ENCODE data around the gene IGSF9B.

Gene IGSF9B

GRCh38 chr11:133943950-133944698 lies 12.6 kb downstream of the IGSF9B start:
- no peaks in the 10 kb centered on the region for H3K27me3 ChIP-seq (ENCODE audit: low read length)
- H3K9ac ChIP-seq (ENCODE audit: low read length), result no peak overlapping the region
- H4K20me1 ChIP-seq (ENCODE audit: low read depth, low read length), result no peaks in the 10 kb centered on the region
- H3K4me2 ChIP-seq (ENCODE audit: low read depth, low read length, poor library complexity, severe bottlenecking), result no peak overlapping the region
- H3K79me2 ChIP-seq (ENCODE audit: insufficient read depth, low read length), result no peaks in the 10 kb centered on the region
- no peaks in the 10 kb centered on the region for H3K36me3 ChIP-seq (ENCODE audit: low read length)
- H3K9me2 ChIP-seq (replicated peaks; ENCODE audit: insufficient read depth, low read length), result no peaks in the 10 kb centered on the region
- H3K27ac ChIP-seq (ENCODE audit: low read depth, low read length), result no peak overlapping the region
- no peak overlapping the region for H2AFZ ChIP-seq (ENCODE audit: low read depth, low read length, severe bottlenecking)
- no peaks in the 10 kb centered on the region for H3K9me3 ChIP-seq (ENCODE audit: insufficient read depth, low read length)
- no peaks in the 10 kb centered on the region for H3F3A ChIP-seq (ENCODE audit: insufficient read depth)
- no peak for TF ChIP-seq EZH2phosphoT487 (conservative IDR thresholded peaks at IDR 0.05; ENCODE audit: low read length)
- TF ChIP-seq, protein P1, sequence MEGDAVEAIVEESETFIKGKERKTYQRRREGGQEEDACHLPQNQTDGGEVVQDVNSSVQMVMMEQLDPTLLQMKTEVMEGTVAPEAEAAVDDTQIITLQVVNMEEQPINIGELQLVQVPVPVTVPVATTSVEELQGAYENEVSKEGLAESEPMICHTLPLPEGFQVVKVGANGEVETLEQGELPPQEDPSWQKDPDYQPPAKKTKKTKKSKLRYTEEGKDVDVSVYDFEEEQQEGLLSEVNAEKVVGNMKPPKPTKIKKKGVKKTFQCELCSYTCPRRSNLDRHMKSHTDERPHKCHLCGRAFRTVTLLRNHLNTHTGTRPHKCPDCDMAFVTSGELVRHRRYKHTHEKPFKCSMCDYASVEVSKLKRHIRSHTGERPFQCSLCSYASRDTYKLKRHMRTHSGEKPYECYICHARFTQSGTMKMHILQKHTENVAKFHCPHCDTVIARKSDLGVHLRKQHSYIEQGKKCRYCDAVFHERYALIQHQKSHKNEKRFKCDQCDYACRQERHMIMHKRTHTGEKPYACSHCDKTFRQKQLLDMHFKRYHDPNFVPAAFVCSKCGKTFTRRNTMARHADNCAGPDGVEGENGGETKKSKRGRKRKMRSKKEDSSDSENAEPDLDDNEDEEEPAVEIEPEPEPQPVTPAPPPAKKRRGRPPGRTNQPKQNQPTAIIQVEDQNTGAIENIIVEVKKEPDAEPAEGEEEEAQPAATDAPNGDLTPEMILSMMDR (IDR thresholded peaks at IDR 0.05; ENCODE audit: insufficient read depth, low read length, poor library complexity, severe bottlenecking), result no peak
- H3K4me3 ChIP-seq (ENCODE audit: insufficient read depth, low read length, poor library complexity, severe bottlenecking), result no peak overlapping the region

DNA sequence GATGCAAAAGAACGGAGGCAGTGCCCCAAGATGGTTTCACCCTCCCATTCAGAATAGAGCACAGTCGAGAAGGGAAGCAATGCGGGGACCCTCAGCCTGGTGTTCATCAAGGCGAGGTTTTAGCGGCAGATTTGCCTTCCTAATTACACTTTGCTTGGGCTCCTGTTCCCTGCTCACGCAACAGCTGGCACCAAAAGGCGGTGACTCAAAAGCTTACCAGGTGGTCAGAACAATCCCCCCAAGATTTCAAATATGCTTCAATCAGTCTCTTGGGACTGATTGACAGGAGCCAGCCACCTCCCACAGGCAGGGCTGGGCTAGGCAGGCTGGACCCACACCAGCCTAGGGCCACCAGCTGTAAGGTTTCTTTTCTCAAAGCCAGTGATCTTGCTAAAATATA lies 14.2 kb downstream of the IGSF9B start:
- H3K27ac ChIP-seq (ENCODE audit: low read depth, low read length), result no peak overlapping the region

GRCh38 chr11:133941546-133941945 lies 15.2 kb downstream of the IGSF9B start:
- Histone ChIP-seq H3K4me3 (ENCODE audit: insufficient read depth, low read length, poor library complexity, severe bottlenecking) (no peak overlapping the region), H3K9me3 (ENCODE audit: insufficient read depth, low read length) (no peaks in the 10 kb centered on the region), H3K9ac (ENCODE audit: low read length) (no peak overlapping the region), H4K20me1 (ENCODE audit: low read depth, low read length) (no peaks in the 10 kb centered on the region), H2AFZ (ENCODE audit: low read depth, low read length, severe bottlenecking) (no peak overlapping the region), H3K27ac (ENCODE audit: low read depth, low read length) (no peak overlapping the region), H3K4me2 (ENCODE audit: low read depth, low read length, poor library complexity, severe bottlenecking) (no peak overlapping the region), H3K27me3 (ENCODE audit: low read length) (no peaks in the 10 kb centered on the region), H3K9me2 (replicated peaks; ENCODE audit: insufficient read depth, low read length) (no peaks in the 10 kb centered on the region), H3K36me3 (ENCODE audit: low read length) (no peaks in the 10 kb centered on the region), H3K79me2 (ENCODE audit: insufficient read depth, low read length) (no peaks in the 10 kb centered on the region), H3F3A (ENCODE audit: insufficient read depth) (no peaks in the 10 kb centered on the region)
- TF ChIP-seq, protein P1 (IDR thresholded peaks at IDR 0.05; ENCODE audit: insufficient read depth, low read length, poor library complexity, severe bottlenecking), result no peak
- no peak for TF ChIP-seq EZH2phosphoT487 (conservative IDR thresholded peaks at IDR 0.05; ENCODE audit: low read length)

More for the DNA sequence above, 14.2 kb downstream of the IGSF9B start:
- Histone ChIP-seq H3K36me3 (ENCODE audit: low read length) (no peaks in the 10 kb centered on the region), H3K79me2 (ENCODE audit: insufficient read depth, low read length) (no peaks in the 10 kb centered on the region), H3K4me2 (ENCODE audit: low read depth, low read length, poor library complexity, severe bottlenecking) (no peak overlapping the region), H3K9me2 (replicated peaks; ENCODE audit: insufficient read depth, low read length) (no peaks in the 10 kb centered on the region), H3K27me3 (ENCODE audit: low read length) (no peaks in the 10 kb centered on the region), H3K9ac (ENCODE audit: low read length) (no peak overlapping the region), H3F3A (ENCODE audit: insufficient read depth) (no peaks in the 10 kb centered on the region), H3K9me3 (ENCODE audit: insufficient read depth, low read length) (no peaks in the 10 kb centered on the region), H3K4me3 (ENCODE audit: insufficient read depth, low read length, poor library complexity, severe bottlenecking) (no peak overlapping the region), H2AFZ (ENCODE audit: low read depth, low read length, severe bottlenecking) (no peak overlapping the region), H4K20me1 (ENCODE audit: low read depth, low read length) (no peaks in the 10 kb centered on the region)
- TF ChIP-seq, protein P1 (IDR thresholded peaks at IDR 0.05; ENCODE audit: insufficient read depth, low read length, poor library complexity, severe bottlenecking), result no peak
- no peak for TF ChIP-seq EZH2phosphoT487 (conservative IDR thresholded peaks at IDR 0.05; ENCODE audit: low read length)
